T-helper 22 cell (primary cell): ENCODE data around the gene CACNA2D3.

Experiments used
- DNase-seq: peaks from one replicate; pipeline ENCODE4 v3.0.0-alpha.2; 2020; ENCODE audit warnings: low read depth

The CACNA2D3 gene

GRCh38 chr3:54341811-54342210, 219.5 kb downstream of the CACNA2D3 start:
- no peak for DNase-seq

- no peak for DNase-seq
Observed at GRCh38 chr3:54342676-54343075, 220.3 kb downstream of the CACNA2D3 start.

GRCh38 chr3:54343495-54343894, 221.1 kb downstream of the CACNA2D3 start:
- no peak for DNase-seq

GRCh38 chr3:54344601-54345231, 222.4 kb downstream of the CACNA2D3 start:
- no peak for DNase-seq

GRCh38 chr3:54345847-54346375, 223.6 kb downstream of the CACNA2D3 start:
- DNase-seq: no peak

GRCh38 chr3:54347060-54347459, 224.7 kb downstream of the CACNA2D3 start:
- no peak for DNase-seq

- no peak for DNase-seq
Observed at GRCh38 chr3:54347933-54348332, 225.6 kb downstream of the CACNA2D3 start.

GRCh38 chr3:54349231-54349652, 226.9 kb downstream of the CACNA2D3 start:
- no peak for DNase-seq

GRCh38 chr3:54349691-54350090, 227.3 kb downstream of the CACNA2D3 start:
- no peak for DNase-seq

GRCh38 chr3:54353546-54353945, 231.2 kb downstream of the CACNA2D3 start:
- DNase-seq: no peak

GRCh38 chr3:54353946-54354345, 231.6 kb downstream of the CACNA2D3 start:
- no peak for DNase-seq

- no peak for DNase-seq
Observed at GRCh38 chr3:54355800-54356199, 233.4 kb downstream of the CACNA2D3 start.

- no peak for DNase-seq
Observed at GRCh38 chr3:54356261-54357045, 234.1 kb downstream of the CACNA2D3 start.

- no peak for DNase-seq
Observed at GRCh38 chr3:54357301-54357700, 234.9 kb downstream of the CACNA2D3 start.

- DNase-seq: no peak
Observed at GRCh38 chr3:54358316-54358715, 236.0 kb downstream of the CACNA2D3 start.

GRCh38 chr3:54358969-54359694, 236.8 kb downstream of the CACNA2D3 start:
- no peak for DNase-seq

- no peak for DNase-seq
Observed at GRCh38 chr3:54360320-54360719, 238.0 kb downstream of the CACNA2D3 start.

- no peak for DNase-seq
Observed at GRCh38 chr3:54361746-54362283, 239.5 kb downstream of the CACNA2D3 start.

GRCh38 chr3:54366007-54366750, 243.8 kb downstream of the CACNA2D3 start:
- no peak for DNase-seq

- DNase-seq: no peak
Observed at GRCh38 chr3:54366839-54367238, 244.5 kb downstream of the CACNA2D3 start.

- DNase-seq: no peak
Observed at GRCh38 chr3:54372232-54372631, 249.9 kb downstream of the CACNA2D3 start.
